Measurements from ENCODE around the gene PAPOLB.

Gene PAPOLB

GRCh38 chr7:4842319-4843064 lies 19.3 kb downstream of the PAPOLB start:
- no peaks in the 10 kb centered on the region for H3K9me3 ChIP-seq
- no peak overlapping the region for H3K27ac ChIP-seq
- DNase-seq, result no peak
- H3K27me3 ChIP-seq, result no peaks in the 10 kb centered on the region
- no peaks in the 10 kb centered on the region for H3K36me3 ChIP-seq
- TF ChIP-seq CTCF (IDR thresholded peaks at IDR 0.05), result no peak
- H3K4me1 ChIP-seq, result no peaks in the 10 kb centered on the region
- no peak overlapping the region for H3K4me3 ChIP-seq
- intact Hi-C loops (cut with DNase I; ENCODE audit: low total_unique reads), result no loop called here

DNA sequence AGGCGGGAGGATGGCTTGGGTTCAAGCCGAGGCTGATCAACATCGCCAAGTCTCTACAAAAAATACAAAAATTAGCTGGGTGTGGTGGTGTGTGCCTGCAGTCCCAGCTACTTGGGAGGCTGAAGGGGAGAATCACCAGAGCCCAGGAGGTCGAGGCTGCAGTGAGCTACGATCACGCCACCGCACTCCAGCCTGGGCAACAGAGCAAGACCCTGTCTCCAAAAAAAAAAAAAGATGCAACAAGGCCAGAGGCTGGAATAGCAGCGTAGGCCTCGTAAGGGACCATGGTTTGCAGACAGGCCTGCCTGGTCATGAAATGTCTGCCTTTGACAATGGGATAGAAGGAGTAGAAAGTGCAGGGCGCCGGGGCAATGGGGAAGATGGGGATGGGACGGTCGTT lies 20.0 kb downstream of the PAPOLB start:
- Histone ChIP-seq H3K27ac (no peak overlapping the region), H3K36me3 (no peaks in the 10 kb centered on the region), H3K9me3 (no peaks in the 10 kb centered on the region), H3K27me3 (no peaks in the 10 kb centered on the region), H3K4me1 (no peaks in the 10 kb centered on the region), H3K4me3 (no peak overlapping the region)
- TF ChIP-seq CTCF (IDR thresholded peaks at IDR 0.05), result no peak
- intact Hi-C loops (cut with DNase I; ENCODE audit: low total_unique reads), result no loop called here
- no peak for DNase-seq

DNA sequence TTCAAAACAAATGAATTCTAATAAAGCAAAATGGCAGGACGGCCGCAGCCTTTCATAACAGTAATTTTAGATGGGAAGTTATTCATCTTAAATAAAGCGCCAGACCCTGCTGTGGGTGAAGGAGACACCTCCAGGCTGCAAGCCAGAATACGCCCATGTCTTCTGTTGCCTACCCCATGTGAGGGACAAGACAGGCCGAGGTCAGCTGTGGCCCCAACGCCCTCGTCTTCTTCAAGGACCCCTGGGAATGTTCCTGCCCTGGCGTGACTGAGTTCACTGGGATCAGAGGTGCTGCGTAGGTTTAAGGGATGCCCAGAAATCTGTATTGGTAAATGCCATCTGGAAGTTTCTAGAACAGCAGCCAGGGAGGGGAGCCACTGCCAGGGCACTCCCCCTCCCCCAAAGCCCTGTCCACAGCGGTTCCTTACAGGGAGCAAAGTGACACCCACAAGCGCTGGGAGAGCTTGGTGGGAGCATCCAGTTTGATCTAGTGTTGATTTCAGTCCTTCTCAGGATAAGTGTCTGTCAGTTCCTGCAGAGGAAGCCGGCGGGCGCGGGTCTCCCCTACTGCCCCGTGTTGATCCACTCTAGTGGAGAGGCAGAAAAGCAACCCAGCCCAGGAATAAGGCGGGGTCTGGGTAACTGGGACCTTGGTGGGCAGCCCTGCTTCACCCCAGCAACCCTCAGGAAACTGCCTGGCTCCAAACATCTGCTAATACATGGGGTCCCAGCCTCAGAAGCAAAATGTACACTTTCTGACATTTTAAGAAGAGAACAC lies 20.6 kb downstream of the PAPOLB start:
- no peak for TF ChIP-seq CTCF (IDR thresholded peaks at IDR 0.05)
- no peak overlapping the region for H3K27ac ChIP-seq
- H3K27me3 ChIP-seq, result no peaks in the 10 kb centered on the region
- H3K9me3 ChIP-seq, result no peaks in the 10 kb centered on the region
- H3K36me3 ChIP-seq, result peaks cover 0 to 2% (median 0%) of the 10 kb centered on the region in 3 donors
- H3K4me3 ChIP-seq, result no peak overlapping the region
- no peaks in the 10 kb centered on the region for H3K4me1 ChIP-seq
- no peak for DNase-seq
- intact Hi-C loops (cut with DNase I; ENCODE audit: low total_unique reads), result no loop called here

DNA sequence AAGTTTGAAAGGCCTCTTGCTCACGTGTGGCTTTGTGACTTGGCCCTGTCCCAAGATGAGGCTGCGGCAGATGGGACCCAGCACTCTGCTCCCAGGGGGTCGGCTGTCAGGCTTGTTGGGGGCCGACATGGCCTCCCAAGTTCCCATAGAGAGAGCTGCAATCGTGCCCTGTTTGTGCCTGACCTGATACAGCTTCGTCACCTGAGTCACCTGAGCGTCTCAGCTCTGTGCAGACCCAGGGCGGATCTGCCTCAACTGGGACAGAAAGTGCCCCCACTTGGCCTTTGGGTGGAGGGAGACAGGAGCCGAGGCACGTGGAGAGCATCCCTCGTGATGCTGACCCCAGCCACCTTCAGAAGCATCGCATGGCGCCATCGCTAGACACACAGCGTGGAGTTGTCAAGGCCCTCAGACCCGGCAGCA lies 21.7 kb downstream of the PAPOLB start:
- H3K9me3 ChIP-seq, result no peaks in the 10 kb centered on the region
- intact Hi-C loops (cut with DNase I; ENCODE audit: low total_unique reads), result no loop called here
- no peak overlapping the region for H3K27ac ChIP-seq
- H3K36me3 ChIP-seq, result peaks cover 0 to 13% (median 7%) of the 10 kb centered on the region in 3 donors
- H3K27me3 ChIP-seq, result no peaks in the 10 kb centered on the region
- no peak overlapping the region for H3K4me3 ChIP-seq
- TF ChIP-seq CTCF (IDR thresholded peaks at IDR 0.05), result no peak
- H3K4me1 ChIP-seq, result no peaks in the 10 kb centered on the region
- no peak for DNase-seq

DNA sequence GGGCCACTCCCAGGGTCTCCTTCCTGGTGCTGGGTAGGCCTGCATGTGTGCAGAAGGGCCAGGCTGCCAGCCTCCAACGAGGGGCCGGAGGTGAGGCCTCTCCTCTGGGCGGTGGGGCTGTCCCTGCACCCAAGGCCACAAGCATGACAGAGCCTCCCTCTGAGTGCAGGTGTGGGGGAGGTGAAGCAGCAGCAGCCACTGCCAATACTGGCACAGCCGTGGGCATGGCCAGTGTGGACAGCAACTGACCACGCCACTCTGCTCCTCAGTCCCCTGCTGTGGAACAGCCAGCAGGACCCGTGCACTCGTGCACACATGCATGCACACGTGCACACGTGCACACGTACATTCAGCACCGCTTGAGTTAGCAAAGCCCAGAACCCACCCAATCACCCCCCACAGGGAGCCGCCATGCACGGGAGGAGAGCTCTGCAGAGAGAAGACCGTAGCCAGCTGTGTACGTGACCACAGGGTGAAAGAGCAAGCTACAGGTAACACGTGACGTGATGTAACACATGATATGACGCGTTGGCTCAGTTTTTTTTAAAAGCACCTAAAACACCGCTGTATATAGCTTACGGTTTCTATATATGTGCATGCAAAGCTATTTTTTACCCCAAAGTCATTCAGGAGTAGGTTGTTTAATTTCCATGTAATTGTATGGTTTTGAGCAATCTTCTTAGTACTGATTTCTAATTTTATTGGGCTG lies 23.1 kb downstream of the PAPOLB start:
- peaks cover 0 to 26% (median 14%) of the 10 kb centered on the region in 3 donors for H3K36me3 ChIP-seq
- intact Hi-C loops (cut with DNase I; ENCODE audit: low total_unique reads), result no loop called here
- no peak for DNase-seq
- no peak overlapping the region for H3K4me3 ChIP-seq
- H3K9me3 ChIP-seq, result no peaks in the 10 kb centered on the region
- no peaks in the 10 kb centered on the region for H3K4me1 ChIP-seq
- H3K27me3 ChIP-seq, result no peaks in the 10 kb centered on the region
- TF ChIP-seq CTCF (IDR thresholded peaks at IDR 0.05), result no peak
- H3K27ac ChIP-seq, result no peak overlapping the region
